Measurements from ENCODE around the gene FEZF1.

GRCh38 chr7:122329145-122329802 lies 24.7 kb upstream of the FEZF1 start:
- no peak for TF ChIP-seq CTCF (IDR thresholded peaks at IDR 0.05; ENCODE audit: poor library complexity)
- TF ChIP-seq EZH2phosphoT487 (IDR thresholded peaks at IDR 0.05; ENCODE audit: low read depth, severe bottlenecking, unreplicated experiment): no peak
- no peak for TF ChIP-seq EZH2 (IDR thresholded peaks at IDR 0.05; ENCODE audit: borderline replicate concordance)

Measured in hepatocyte (in vitro differentiated cells).